Caco-2 (cell line): ENCODE data around the gene OR10X1. TPM values are rescaled to one million over a fixed set of nuclear protein-coding genes. Genes with fewer than 3 reads are reported as not detected.

Experiments
- BruUV-seq: library from RNA; stranded (reverse); fragments of 400-500 nt; replicated peaks from 2 replicates; lab custom pipeline; 2021; lab: Mats Ljungman, UMichigan
- CTCF ChIA-PET: fragments of 300-600 bp; sonication (Branson Sonifier 250); formaldehyde crosslinking; loops from one replicate; lab custom pipeline; 2022; ENCODE audit warnings: antibody characterized with exemption; lab: Charles Lee
- POLR2A ChIA-PET: fragments of 300-600 bp; sonication (Branson Sonifier 250); formaldehyde crosslinking; loops from one replicate; lab custom pipeline; 2022; ENCODE audit warnings: antibody characterized with exemption; lab: Charles Lee
- DNase-seq, 2 experiments: peaks; one replicate each; pipeline versions ENCODE4 v3.0.0 to v3.0.0-alpha.2; 2020 to 2022
- H3K27me3 ChIP-seq: replicated peaks from 2 replicates; pipeline ENCODE4 v1.6.0; 2011; ENCODE audit warnings: low read length; ENCODE audit not compliant: control insufficient read depth, insufficient read depth
- H3K36me3 ChIP-seq: 2 replicates; pipeline ENCODE4 v1.5.1; 2011; ENCODE audit warnings: low read length; ENCODE audit not compliant: control insufficient read depth, insufficient read depth
- H3K4me1 ChIP-seq: fragments of 250-450 bp; sonication (Bioruptor Pico); 2 replicates; pipeline ENCODE4 v1.5.1; 2020; ENCODE audit warnings: mild to moderate bottlenecking
- H3K4me3 ChIP-seq: 2 replicates; pipeline ENCODE4 v1.5.1; 2011; ENCODE audit warnings: low read depth, mild to moderate bottlenecking, control low read depth, low read length
- H3K9me3 ChIP-seq: fragments of 250-450 bp; sonication (Bioruptor Pico); 2 replicates; pipeline ENCODE4 v1.5.1; 2020; ENCODE audit warnings: mild to moderate bottlenecking, moderate library complexity
- H3K27ac Mint-ChIP-seq: one replicate; pipeline ENCODE4 v1.8.0; 2022; ENCODE audit warnings: mixed read lengths; ENCODE audit not compliant: unreplicated experiment
- H3K27me3 Mint-ChIP-seq: one replicate; pipeline ENCODE4 v1.8.0; 2022; ENCODE audit warnings: mixed read lengths; ENCODE audit not compliant: insufficient read depth, unreplicated experiment
- H3K36me3 Mint-ChIP-seq: one replicate; pipeline ENCODE4 v1.8.0; 2022; ENCODE audit warnings: mild to moderate bottlenecking, mixed read lengths; ENCODE audit not compliant: insufficient read depth, unreplicated experiment
- H3K4me1 Mint-ChIP-seq: one replicate; pipeline ENCODE4 v1.8.0; 2022; ENCODE audit warnings: low read depth, mixed read lengths; ENCODE audit not compliant: unreplicated experiment
- H3K4me3 Mint-ChIP-seq: one replicate; pipeline ENCODE4 v1.8.0; 2022; ENCODE audit warnings: mild to moderate bottlenecking, moderate library complexity, mixed read lengths; ENCODE audit not compliant: unreplicated experiment
- H3K9me3 Mint-ChIP-seq: one replicate; pipeline ENCODE4 v1.8.0; 2022; ENCODE audit warnings: mixed read lengths; ENCODE audit not compliant: unreplicated experiment
- CTCF ChIP-seq, 2 experiments: fragments of 200-600 bp in 1 of 2; IDR thresholded peaks; 1 replicate in 1 of 2; 2 replicates in 1 of 2; pipeline versions ENCODE4 v1.5.1 to v1.8.0; 2011 to 2022; ENCODE audit warnings: antibody characterized with exemption in 1 of 2, control low read depth in 1 of 2, inconsistent platforms in 1 of 2, low read depth in 1 of 2, low read length in 1 of 2, mild to moderate bottlenecking in 1 of 2, moderate library complexity in 1 of 2; ENCODE audit not compliant: insufficient read depth in 1 of 2, severe bottlenecking in 1 of 2, unreplicated experiment in 1 of 2
- intact Hi-C: fragments of 100-400 bp; cut with micrococcal nuclease; formaldehyde crosslinking; loops from one replicate; pipeline ENCODE4 v1.10.0; 2022; ENCODE audit not compliant: unreplicated experiment
- total RNA-seq: library from RNA; stranded (reverse); gene quantifications from 2 replicates; pipeline ENCODE4 v1.2.3, GENCODE V29; 2022

The OR10X1 gene
- total RNA-seq, 1 experiment from 2014 or later: not detected

- H3K36me3 ChIP-seq: no peaks in the 10 kb centered on the region
- no peaks in the 10 kb centered on the region for H3K9me3 ChIP-seq
- H3K36me3 Mint-ChIP-seq: no peaks in the 10 kb centered on the region
- ChIA-PET POLR2A (no interaction called here), CTCF (no interaction called here)
- BruUV-seq: no TSS peak
- no peak overlapping the region for H3K4me3 Mint-ChIP-seq
- H3K4me1 ChIP-seq: no peaks in the 10 kb centered on the region
- no peak overlapping the region for H3K4me3 ChIP-seq
- H3K4me1 Mint-ChIP-seq: no peaks in the 10 kb centered on the region
- H3K9me3 Mint-ChIP-seq: no peaks in the 10 kb centered on the region
- intact Hi-C loops: no loop called here
- no peaks in the 10 kb centered on the region for H3K27me3 Mint-ChIP-seq
- H3K27ac Mint-ChIP-seq: no peak overlapping the region
- TF ChIP-seq CTCF (IDR thresholded peaks at IDR 0.05; ENCODE audit: insufficient read depth in 1 of 2, low read depth in 1 of 2, low read length in 1 of 2, severe bottlenecking in 1 of 2, unreplicated experiment in 1 of 2): no peak
- no peaks in the 10 kb centered on the region for H3K27me3 ChIP-seq
- DNase-seq: no peak
Measured at GRCh38 chr1:158563853-158564252, 15.8 kb downstream of the OR10X1 start.

GRCh38 chr1:158559696-158560095 is 20.0 kb downstream of the OR10X1 start:
- H3K36me3 Mint-ChIP-seq: no peaks in the 10 kb centered on the region
- H3K9me3 ChIP-seq: no peaks in the 10 kb centered on the region
- TF ChIP-seq CTCF (IDR thresholded peaks at IDR 0.05; ENCODE audit: insufficient read depth in 1 of 2, low read depth in 1 of 2, low read length in 1 of 2, severe bottlenecking in 1 of 2, unreplicated experiment in 1 of 2): no peak
- intact Hi-C loops: no loop called here
- H3K27me3 ChIP-seq: no peaks in the 10 kb centered on the region
- ChIA-PET POLR2A (no interaction called here), CTCF (no interaction called here)
- no peak overlapping the region for H3K4me3 ChIP-seq
- H3K36me3 ChIP-seq: no peaks in the 10 kb centered on the region
- H3K4me1 Mint-ChIP-seq: no peaks in the 10 kb centered on the region
- no TSS peak for BruUV-seq
- no peaks in the 10 kb centered on the region for H3K9me3 Mint-ChIP-seq
- H3K4me3 Mint-ChIP-seq: no peak overlapping the region
- H3K4me1 ChIP-seq: no peaks in the 10 kb centered on the region
- no peak overlapping the region for H3K27ac Mint-ChIP-seq
- DNase-seq: no peak
- no peaks in the 10 kb centered on the region for H3K27me3 Mint-ChIP-seq

GRCh38 chr1:158554352-158554751 is 25.3 kb downstream of the OR10X1 start, which contains the start of gene OR6Y1:
Gene OR6Y1, minus strand, starts transcription at chr1:158554405. Its CDS starts 6,300 bp downstream, at chr1:158548105.
- intact Hi-C loops: no loop called here
- no peaks in the 10 kb centered on the region for H3K4me1 ChIP-seq
- no peaks in the 10 kb centered on the region for H3K9me3 ChIP-seq
- Mint-ChIP-seq H3K27ac (no peak within 1 kb of the TSS), H3K4me1 (no peaks in the 10 kb centered on the region), H3K27me3 (no peaks in the 10 kb centered on the region), H3K9me3 (no peaks in the 10 kb centered on the region), H3K4me3 (no peak within 1 kb of the TSS), H3K36me3 (no peaks in the 10 kb centered on the region)
- no peak for DNase-seq
- no peaks in the 10 kb centered on the region for H3K27me3 ChIP-seq
- BruUV-seq: no TSS peak
- H3K4me3 ChIP-seq: no peak within 1 kb of the TSS
- ChIA-PET CTCF (no interaction called here), POLR2A (no interaction called here)
- no peaks in the 10 kb centered on the region for H3K36me3 ChIP-seq
- no peak for TF ChIP-seq CTCF (IDR thresholded peaks at IDR 0.05; ENCODE audit: insufficient read depth in 1 of 2, low read depth in 1 of 2, low read length in 1 of 2, severe bottlenecking in 1 of 2, unreplicated experiment in 1 of 2)
